Liver (tissue), 3 donors: ENCODE results near the gene OTOL1.

ENCODE experiments used
- CTCF ChIP-seq: fragments of 150-350 bp; IDR thresholded peaks from 2 replicates; pipeline ENCODE4 v1.5.1; 2017; ENCODE audit warnings: improper control_type of control experiment, low read depth, low read length; ENCODE audit not compliant: missing input control
- JUND ChIP-seq, 2 donors: IDR thresholded peaks; 2 replicates each; pipeline ENCODE4 v1.6.1; 2016; ENCODE audit warnings: antibody characterized with exemption in 2 of 2
- SP1 ChIP-seq: IDR thresholded peaks from 2 replicates; pipeline ENCODE4 v1.6.1; 2018; ENCODE audit warnings: antibody characterized with exemption, mild to moderate bottlenecking
- donor health status: healthy.
- donor health status: healthy.

- TF ChIP-seq JUND (IDR thresholded peaks at IDR 0.05) = no peak
- no peak for TF ChIP-seq CTCF
- no peak for TF ChIP-seq SP1
Observed at GRCh38 chr3:161550491-161551195, 54.0 kb downstream of the OTOL1 start.
